ENCODE measurements around the gene SYCP1.

GRCh38 chr1:114956570-114956969 lies 101.9 kb downstream of the SYCP1 start:
- TF ChIP-seq CTCF (IDR thresholded peaks at IDR 0.05), result peak in 2 of 6 experiments; percentile 16 to 33
- TF ChIP-seq POLR2A (IDR thresholded peaks at IDR 0.05), result no peak

All from esophagus squamous epithelium (tissue), 4 donors.